Epithelial cell of proximal tubule (primary cell): ENCODE data around the gene UXS1. TPM values are rescaled to one million over a fixed set of nuclear protein-coding genes. Genes with fewer than 3 reads are reported as not detected.

Experiments used
- DNase-seq: peaks from one replicate; pipeline ENCODE4 v3.0.0-alpha.2; 2011; ENCODE audit warnings: low read depth
- H3K4me3 ChIP-seq: 2 replicates; pipeline ENCODE4 v1.5.1; 2011; ENCODE audit warnings: low read depth, mild to moderate bottlenecking, low read length
- CTCF ChIP-seq: conservative IDR thresholded peaks from 2 replicates; pipeline ENCODE4 v1.5.1; 2012; ENCODE audit warnings: low read depth, mild to moderate bottlenecking, low read length
- total RNA-seq: library from RNA; depleted of rRNA; stranded (reverse); fragments of >200 nt; gene quantifications from 2 replicates; pipeline ENCODE4 v1.2.3, GENCODE V29; 2015

The UXS1 gene
- total RNA-seq, 1 donor from 2014 or later = 128 TPM

DNA sequence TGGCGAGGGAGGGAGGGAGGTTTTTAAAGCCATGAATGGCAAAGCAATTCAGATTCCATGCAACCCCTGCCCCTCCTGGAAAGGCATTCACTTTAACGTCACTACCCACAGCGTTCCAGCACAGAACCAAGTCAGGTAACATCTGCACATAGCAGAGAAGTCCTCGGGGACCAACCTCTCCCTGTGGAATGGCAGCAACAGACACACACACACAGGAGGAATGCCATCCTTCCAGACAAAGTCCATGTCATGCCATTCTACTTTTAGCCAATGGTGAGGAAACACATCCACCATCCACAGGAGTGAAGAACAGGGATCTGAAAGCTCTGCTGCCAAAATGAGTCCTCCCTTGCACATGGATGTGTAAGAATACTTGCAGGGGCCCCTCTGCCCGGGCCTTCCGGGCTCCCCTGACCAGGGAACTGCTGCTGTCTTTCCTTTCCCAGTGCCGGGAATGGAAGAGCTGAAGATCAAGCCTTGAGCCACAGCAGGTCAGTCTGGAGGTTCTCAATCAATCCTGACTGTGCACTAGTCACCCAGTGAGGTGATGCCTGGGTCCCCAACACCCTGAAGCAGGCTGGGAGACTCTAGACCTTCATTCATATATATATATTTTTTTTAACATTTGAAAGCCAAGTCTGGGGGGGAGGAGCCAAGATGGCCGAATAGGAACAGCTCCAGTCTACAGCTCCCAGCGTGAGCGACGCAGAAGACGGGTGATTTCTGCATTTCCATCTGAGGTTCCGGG lies 63.7 kb downstream of the UXS1 start:
- no peak for DNase-seq
- H3K4me3 ChIP-seq = peak overlapping the region; percentile 15
- no peak for TF ChIP-seq CTCF

DNA sequence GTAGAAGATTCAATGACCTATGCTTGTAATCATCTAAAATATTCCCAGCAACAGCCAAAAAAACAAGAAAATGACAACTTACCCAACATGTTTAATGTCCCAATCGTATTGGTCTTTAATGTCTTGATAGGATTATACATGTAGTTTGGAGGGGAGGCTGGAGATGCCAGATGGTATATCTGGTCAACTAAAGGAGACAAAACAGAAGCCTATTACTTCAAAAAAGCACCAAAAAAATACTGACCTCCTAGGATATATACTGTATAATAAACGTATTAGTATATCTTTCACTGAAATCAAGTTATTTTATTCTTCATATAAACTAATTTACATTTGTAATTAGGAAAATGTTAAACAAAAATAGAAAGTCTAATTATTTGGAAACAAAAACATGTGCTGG lies 64.5 kb downstream of the UXS1 start:
- no peak for DNase-seq
- no peak overlapping the region for H3K4me3 ChIP-seq
- no peak for TF ChIP-seq CTCF

DNA sequence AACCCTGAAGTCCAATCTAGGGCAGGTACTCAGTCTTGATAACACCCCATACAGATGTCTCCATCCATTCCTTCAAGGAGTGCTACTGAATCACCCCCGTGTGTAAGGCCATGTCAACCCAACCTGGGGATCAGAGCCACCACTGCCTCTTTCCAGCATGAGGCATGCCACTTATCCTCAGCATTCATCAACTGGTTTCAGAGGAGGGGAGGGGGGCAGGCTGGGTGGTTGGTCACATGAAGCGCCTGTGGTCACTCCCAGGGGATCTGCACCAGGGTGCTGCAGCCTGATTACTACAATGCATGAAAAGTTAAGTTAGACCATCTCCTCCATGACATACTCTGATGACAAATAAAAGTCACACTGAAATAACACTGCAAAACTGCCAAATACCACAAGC lies 65.0 kb downstream of the UXS1 start:
- H3K4me3 ChIP-seq = no peak overlapping the region
- DNase-seq = no peak
- no peak for TF ChIP-seq CTCF

DNA sequence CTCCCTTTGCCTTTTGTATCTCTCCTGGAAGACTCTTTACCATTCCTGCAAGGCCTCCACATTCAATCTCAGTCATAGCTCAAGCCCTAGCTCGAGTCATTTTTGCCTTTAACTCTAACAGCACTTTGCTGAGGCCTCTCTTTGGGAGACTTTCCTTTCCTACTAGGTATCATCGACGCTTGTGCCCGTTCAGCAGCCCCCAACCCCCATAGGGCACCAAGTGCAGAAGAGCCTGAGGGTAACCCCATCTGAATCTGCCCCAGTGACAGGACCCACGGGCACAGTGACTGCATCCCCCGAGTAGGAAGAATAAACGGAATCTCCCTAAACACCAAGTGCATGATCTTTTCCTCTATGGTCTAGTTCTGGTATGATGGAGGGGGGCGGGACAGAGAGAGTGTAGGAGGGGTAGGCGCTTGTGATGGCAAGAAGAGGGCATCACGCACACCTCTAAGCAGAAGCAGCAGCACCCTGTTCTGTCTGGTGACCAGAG lies 66.3 kb downstream of the UXS1 start:
- TF ChIP-seq CTCF = no peak
- DNase-seq = no peak
- H3K4me3 ChIP-seq = no peak overlapping the region

DNA sequence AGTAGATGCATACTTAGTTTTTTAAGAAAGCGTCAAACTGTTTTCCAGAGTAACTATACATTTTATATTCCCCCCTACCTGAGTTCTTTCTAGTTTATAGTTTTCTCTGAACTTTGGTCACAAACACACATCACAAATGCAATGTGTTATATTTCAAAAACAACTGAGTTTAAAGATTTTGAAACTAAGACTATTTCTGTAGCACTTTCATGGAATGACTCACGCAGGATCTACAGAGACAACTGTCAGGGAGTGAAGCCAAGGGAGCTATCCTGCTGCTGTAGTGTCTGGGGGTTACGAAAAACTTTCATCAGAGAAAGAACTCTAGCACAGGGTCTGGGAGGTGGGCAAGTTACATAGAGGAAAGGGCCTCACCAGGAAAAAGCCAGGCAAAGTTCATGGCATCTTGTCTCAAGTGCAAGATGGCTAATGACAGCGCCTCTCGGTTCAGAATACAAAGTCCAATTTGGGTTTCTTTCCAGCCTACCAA lies 66.8 kb downstream of the UXS1 start:
- no peak overlapping the region for H3K4me3 ChIP-seq
- no peak for TF ChIP-seq CTCF

DNA sequence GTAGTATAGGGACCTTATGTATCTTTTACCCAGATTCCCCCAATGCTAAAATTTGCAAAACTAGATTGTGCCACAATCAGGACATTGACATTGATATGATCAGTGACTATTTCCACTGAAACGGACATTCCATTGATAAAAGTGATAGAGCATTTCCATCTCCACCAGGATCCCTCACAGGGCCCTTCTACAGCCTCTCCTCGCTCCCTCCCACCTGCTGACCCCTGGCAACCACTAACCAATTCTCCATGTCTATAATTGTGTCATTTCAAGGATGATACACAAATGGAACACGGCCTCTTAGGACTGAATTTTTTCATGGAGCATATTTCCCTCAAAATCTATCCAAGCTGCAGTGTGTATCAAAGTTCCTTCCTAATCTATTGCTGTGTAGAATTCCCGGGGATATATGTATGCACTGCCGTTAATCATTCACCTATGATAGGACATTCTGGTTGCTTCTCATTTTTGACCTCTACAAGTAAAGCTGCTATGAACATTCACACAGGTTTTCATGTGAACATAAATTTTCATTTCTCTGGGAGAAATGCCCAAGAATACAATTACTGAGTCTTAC lies 67.3 kb downstream of the UXS1 start:
- no peak for TF ChIP-seq CTCF
- DNase-seq = no peak
- no peak overlapping the region for H3K4me3 ChIP-seq

More for the DNA sequence above, 66.8 kb downstream of the UXS1 start:
- no peak for DNase-seq
